Choroid plexus epithelial cell (primary cell): ENCODE measurements around the gene NCOA3.
A peak's percentile ranks its signal among the peaks of the same experiment; 100 is the strongest.
"Not testable (repeated sequence)": the region's sequence is repeated elsewhere in the genome, so short reads cannot be mapped to it uniquely, and the experiment has no call there.

Experiments
- DNase-seq: peaks from one replicate; pipeline ENCODE4 v3.0.0-alpha.2; 2010; ENCODE audit warnings: low read depth
- H3K4me3 ChIP-seq: 2 replicates; pipeline ENCODE4 v1.5.1; 2011; ENCODE audit warnings: low read depth, mild to moderate bottlenecking, control low read depth, low read length, moderate library complexity
- CTCF ChIP-seq: conservative IDR thresholded peaks from 2 replicates; pipeline ENCODE4 v1.5.1; 2011; ENCODE audit warnings: low read depth, mild to moderate bottlenecking, control low read depth, inconsistent platforms, low read length, moderate library complexity

The NCOA3 gene

GRCh38 chr20:47487175-47487917 lies 14.3 kb upstream of the NCOA3 start:
- TF ChIP-seq CTCF = no peak
- DNase-seq = peak; percentile 44
- H3K4me3 ChIP-seq = no peak overlapping the region

GRCh38 chr20:47489448-47489872 lies 12.2 kb upstream of the NCOA3 start:
- no peak overlapping the region for H3K4me3 ChIP-seq
- TF ChIP-seq CTCF = no peak
- DNase-seq = no peak

GRCh38 chr20:47490795-47491194 lies 10.9 kb upstream of the NCOA3 start:
- no peak for TF ChIP-seq CTCF
- DNase-seq = no peak
- H3K4me3 ChIP-seq = no peak overlapping the region

- DNase-seq = no peak
- no peak overlapping the region for H3K4me3 ChIP-seq
- no peak for TF ChIP-seq CTCF
Observed at GRCh38 chr20:47492284-47492683, 9.4 kb upstream of the NCOA3 start.

- no peak for TF ChIP-seq CTCF
- peak; percentile 89 for DNase-seq
Observed at GRCh38 chr20:47493175-47493962, 8.3 kb upstream of the NCOA3 start.

GRCh38 chr20:47493963-47494293 lies 7.8 kb upstream of the NCOA3 start:
- no peak for DNase-seq

More at GRCh38 chr20:47493175-47493962, 8.3 kb upstream of the NCOA3 start:
- no peak overlapping the region for H3K4me3 ChIP-seq

GRCh38 chr20:47494606-47495005 lies 7.1 kb upstream of the NCOA3 start:
- not testable (repeated sequence) for H3K4me3 ChIP-seq, DNase-seq

More at GRCh38 chr20:47493963-47494293, 7.8 kb upstream of the NCOA3 start:
- TF ChIP-seq CTCF = no peak
- no peak overlapping the region for H3K4me3 ChIP-seq
